Tibial artery (tissue), 4 donors: ENCODE results near the gene CDH2.

Experiments
- DNase-seq, 2 donors: peaks; one replicate each; pipeline ENCODE4 v3.0.0-alpha.2; 2019
- H3K27ac ChIP-seq, 2 donors: fragments of 200-600 bp; sonication (generic) in 1 of 2; 1 replicate in 1 of 2; 2 replicates in 1 of 2; pipeline ENCODE4 v1.5.1; 2018 to 2019; ENCODE audit warnings: mild to moderate bottlenecking in 1 of 2
- H3K27me3 ChIP-seq, 2 donors: fragments of 200-600 bp; sonication (generic) in 1 of 2; one replicate each; pipeline versions ENCODE4 v1.5.1 to v1.6.0; 2016 to 2019
- H3K36me3 ChIP-seq, 3 donors: fragments of 200-600 bp; sonication (generic) in 2 of 3; one replicate each; pipeline ENCODE4 v1.5.1; 2016 to 2019; ENCODE audit warnings: mild to moderate bottlenecking in 2 of 3
- H3K4me1 ChIP-seq, 4 donors: fragments of 200-600 bp; sonication (generic) in 2 of 4; 1 replicate in 3 of 4; 2 replicates in 1 of 4; pipeline ENCODE4 v1.5.1; 2016 to 2019
- H3K4me3 ChIP-seq, 2 donors: fragments of 200-600 bp; sonication (generic) in 1 of 2; 1 replicate in 1 of 2; 2 replicates in 1 of 2; pipeline ENCODE4 v1.5.1; 2018 to 2019; ENCODE audit warnings: mild to moderate bottlenecking in 2 of 2
- H3K9me3 ChIP-seq, 3 donors: fragments of 200-600 bp; sonication (generic) in 1 of 3; one replicate each; pipeline ENCODE4 v1.5.1; 2016 to 2019
- intact Hi-C: fragments of 100-400 bp; cut with DNase I; formaldehyde crosslinking; loops from one replicate; pipeline ENCODE4 v1.15.0; 2023; ENCODE audit warnings: low total_unique reads
- TF ChIP-seq, protein P1 (sequence below), 2 experiments: fragments of 200-600 bp in 1 of 2; fragments of 450-650 bp in 1 of 2; IDR thresholded peaks; one replicate each; pipeline ENCODE4 v1.5.1; 2017 to 2019; ENCODE audit warnings: antibody characterized with exemption in 2 of 2, mild to moderate bottlenecking in 1 of 2, moderate library complexity in 1 of 2

The CDH2 gene

GRCh38 chr18:28149810-28150420, 27.0 kb downstream of the CDH2 start:
- no peak overlapping the region for H3K4me3 ChIP-seq
- H3K4me1 ChIP-seq: no peaks in the 10 kb centered on the region
- TF ChIP-seq, protein P1, sequence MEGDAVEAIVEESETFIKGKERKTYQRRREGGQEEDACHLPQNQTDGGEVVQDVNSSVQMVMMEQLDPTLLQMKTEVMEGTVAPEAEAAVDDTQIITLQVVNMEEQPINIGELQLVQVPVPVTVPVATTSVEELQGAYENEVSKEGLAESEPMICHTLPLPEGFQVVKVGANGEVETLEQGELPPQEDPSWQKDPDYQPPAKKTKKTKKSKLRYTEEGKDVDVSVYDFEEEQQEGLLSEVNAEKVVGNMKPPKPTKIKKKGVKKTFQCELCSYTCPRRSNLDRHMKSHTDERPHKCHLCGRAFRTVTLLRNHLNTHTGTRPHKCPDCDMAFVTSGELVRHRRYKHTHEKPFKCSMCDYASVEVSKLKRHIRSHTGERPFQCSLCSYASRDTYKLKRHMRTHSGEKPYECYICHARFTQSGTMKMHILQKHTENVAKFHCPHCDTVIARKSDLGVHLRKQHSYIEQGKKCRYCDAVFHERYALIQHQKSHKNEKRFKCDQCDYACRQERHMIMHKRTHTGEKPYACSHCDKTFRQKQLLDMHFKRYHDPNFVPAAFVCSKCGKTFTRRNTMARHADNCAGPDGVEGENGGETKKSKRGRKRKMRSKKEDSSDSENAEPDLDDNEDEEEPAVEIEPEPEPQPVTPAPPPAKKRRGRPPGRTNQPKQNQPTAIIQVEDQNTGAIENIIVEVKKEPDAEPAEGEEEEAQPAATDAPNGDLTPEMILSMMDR (IDR thresholded peaks at IDR 0.05): no peak
- H3K36me3 ChIP-seq: no peaks in the 10 kb centered on the region
- no peak for DNase-seq
- H3K27me3 ChIP-seq: no peaks in the 10 kb centered on the region
- intact Hi-C loops: no loop called here
- no peak overlapping the region for H3K27ac ChIP-seq
- no peaks in the 10 kb centered on the region for H3K9me3 ChIP-seq

DNA sequence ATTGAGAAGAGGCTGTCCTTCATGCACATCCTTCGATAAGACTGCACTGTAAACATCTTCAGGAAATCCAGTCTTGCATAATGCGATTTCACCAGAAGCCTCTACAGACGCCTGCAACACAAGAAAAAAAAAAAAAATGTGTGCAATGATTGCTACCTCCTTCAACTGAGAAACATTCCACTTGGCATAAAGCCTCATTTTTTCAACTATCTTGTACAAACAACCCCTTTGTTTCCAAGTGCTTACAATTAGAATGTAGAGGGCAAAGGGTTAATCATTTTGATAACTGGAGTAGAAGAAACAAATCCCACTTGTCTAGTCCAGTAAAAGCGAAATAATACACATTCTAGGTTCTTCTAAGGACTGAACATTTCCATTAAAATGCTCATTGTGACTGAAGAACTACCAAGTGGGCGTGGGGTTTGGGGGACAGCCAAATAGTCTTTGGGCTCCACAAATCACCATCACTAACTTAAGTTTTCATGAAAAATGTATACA, 29.2 kb downstream of the CDH2 start:
- H3K4me1 ChIP-seq: no peaks in the 10 kb centered on the region
- intact Hi-C loops: no loop called here
- no peak overlapping the region for H3K27ac ChIP-seq
- DNase-seq: no peak
- no peaks in the 10 kb centered on the region for H3K9me3 ChIP-seq
- TF ChIP-seq, protein P1 (IDR thresholded peaks at IDR 0.05): no peak
- H3K4me3 ChIP-seq: no peak overlapping the region
- no peaks in the 10 kb centered on the region for H3K36me3 ChIP-seq
- no peaks in the 10 kb centered on the region for H3K27me3 ChIP-seq

DNA sequence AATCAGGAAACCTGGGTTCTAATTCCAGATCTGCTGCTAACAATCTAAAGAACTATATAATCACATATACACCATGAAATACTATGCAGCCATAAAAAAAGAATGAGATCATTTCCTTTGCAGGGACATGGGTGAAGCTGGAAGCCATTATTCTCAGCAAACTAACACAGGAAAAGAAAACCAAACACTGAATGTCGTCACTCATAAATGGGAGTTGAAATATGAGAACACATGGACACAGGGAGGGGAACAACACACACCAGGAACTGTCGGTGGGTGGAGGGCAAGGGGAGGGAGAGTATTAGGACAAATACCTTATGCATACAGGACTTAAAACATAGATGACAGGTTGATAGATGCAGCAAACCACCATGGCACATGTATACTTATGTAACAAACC, 33.2 kb downstream of the CDH2 start:
- Histone ChIP-seq H3K36me3 (no peaks in the 10 kb centered on the region), H3K4me3 (no peak overlapping the region), H3K4me1 (no peaks in the 10 kb centered on the region), H3K27me3 (no peaks in the 10 kb centered on the region), H3K9me3 (no peaks in the 10 kb centered on the region), H3K27ac (no peak overlapping the region)
- TF ChIP-seq, protein P1 (IDR thresholded peaks at IDR 0.05): no peak
- no peak for DNase-seq
- intact Hi-C loops: no loop called here

DNA sequence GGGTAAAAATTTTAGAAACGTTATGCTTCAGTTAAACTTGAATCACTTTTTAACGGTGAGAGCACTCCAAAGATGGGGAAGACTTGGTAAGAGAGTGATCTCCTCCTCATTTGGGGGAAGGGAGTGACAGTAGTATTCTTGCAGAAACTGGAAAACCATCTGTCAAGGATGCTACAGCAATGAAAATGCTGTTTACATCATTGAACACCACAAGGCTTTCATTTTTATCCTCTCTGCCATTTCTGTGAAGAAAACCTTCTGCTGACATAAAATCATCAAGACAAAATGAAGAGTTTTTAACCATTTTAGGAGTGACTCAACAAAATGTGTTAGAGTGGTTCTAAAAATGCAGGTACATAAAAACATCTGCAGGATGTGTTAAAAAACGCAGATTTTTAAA, 38.1 kb downstream of the CDH2 start:
- intact Hi-C loops: no loop called here
- DNase-seq: no peak
- Histone ChIP-seq H3K4me3 (no peak overlapping the region), H3K27ac (no peak overlapping the region), H3K9me3 (no peaks in the 10 kb centered on the region), H3K4me1 (no peaks in the 10 kb centered on the region), H3K36me3 (no peaks in the 10 kb centered on the region), H3K27me3 (no peaks in the 10 kb centered on the region)
- TF ChIP-seq, protein P1 (IDR thresholded peaks at IDR 0.05): no peak

DNA sequence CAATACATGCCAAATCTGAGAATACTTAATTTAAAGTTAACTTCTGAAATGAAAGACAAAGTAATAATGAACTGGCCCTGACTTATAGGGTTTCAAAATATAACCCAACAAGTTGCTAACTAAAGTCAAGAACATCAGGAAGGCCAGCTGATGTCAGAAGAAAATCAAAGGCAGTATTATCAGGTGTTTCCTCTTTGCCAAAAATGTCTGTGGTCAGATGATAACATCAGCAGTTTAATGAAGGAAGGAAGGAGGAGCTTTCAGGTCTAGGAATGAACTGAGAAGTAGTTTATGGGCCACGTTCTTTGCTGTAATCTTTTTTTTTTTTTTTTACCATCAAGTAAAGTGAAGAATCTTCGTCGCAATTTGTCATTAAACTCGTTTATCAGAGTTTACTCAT, 40.9 kb downstream of the CDH2 start:
- Histone ChIP-seq H3K36me3 (no peaks in the 10 kb centered on the region), H3K27me3 (no peaks in the 10 kb centered on the region), H3K4me1 (no peaks in the 10 kb centered on the region), H3K4me3 (no peak overlapping the region), H3K27ac (no peak overlapping the region), H3K9me3 (no peaks in the 10 kb centered on the region)
- TF ChIP-seq, protein P1 (IDR thresholded peaks at IDR 0.05): no peak
- no peak for DNase-seq
- intact Hi-C loops: no loop called here

- TF ChIP-seq, protein P1 (IDR thresholded peaks at IDR 0.05): no peak
- intact Hi-C loops: no loop called here
- Histone ChIP-seq H3K27ac (no peak overlapping the region), H3K27me3 (no peaks in the 10 kb centered on the region), H3K36me3 (no peaks in the 10 kb centered on the region), H3K9me3 (no peaks in the 10 kb centered on the region), H3K4me3 (no peak overlapping the region), H3K4me1 (no peaks in the 10 kb centered on the region)
- no peak for DNase-seq
Measured at GRCh38 chr18:28134774-28135173, 42.2 kb downstream of the CDH2 start.
